ENCODE data around the gene ARCN1.
"Not testable (repeated sequence)": the region's sequence is repeated elsewhere in the genome, so short reads cannot be mapped to it uniquely, and the experiment has no call there.

ARCN1 gene

GRCh38 chr11:118608360-118609227 is 36.4 kb downstream of the ARCN1 start:
- Histone ChIP-seq H3K9me3 (replicated peaks; ENCODE audit: low read length) (no peaks in the 10 kb centered on the region), H3K36me3 (ENCODE audit: insufficient read depth, low read length) (peaks cover 12% of the 10 kb centered on the region), H3K27me3 (ENCODE audit: control insufficient read depth, insufficient read depth, low read length) (no peaks in the 10 kb centered on the region), H3K9ac (ENCODE audit: low read depth, low read length) (peak overlapping the region; percentile 100), H3K4me3 (ENCODE audit: low read length) (peak overlapping the region; percentile 79), H3K4me1 (ENCODE audit: control insufficient read depth, insufficient read depth, low read length) (peaks cover 67% of the 10 kb centered on the region), H3K4me2 (ENCODE audit: low read length) (peak overlapping the region; percentile 85)

- Histone ChIP-seq H3K4me1 (ENCODE audit: control insufficient read depth, insufficient read depth, low read length) (peaks cover 59% of the 10 kb centered on the region), H3K36me3 (ENCODE audit: insufficient read depth, low read length) (peaks cover 22% of the 10 kb centered on the region), H3K4me3 (ENCODE audit: low read length) (peak overlapping the region; percentile 79), H3K9me3 (replicated peaks; ENCODE audit: low read length) (no peaks in the 10 kb centered on the region), H3K4me2 (ENCODE audit: low read length) (peak overlapping the region; percentile 85), H3K27me3 (ENCODE audit: control insufficient read depth, insufficient read depth, low read length) (no peaks in the 10 kb centered on the region), H3K9ac (ENCODE audit: low read depth, low read length) (peak overlapping the region; percentile 100)
Observed at GRCh38 chr11:118609380-118610224, 37.4 kb downstream of the ARCN1 start.

- Histone ChIP-seq H3K36me3 (ENCODE audit: insufficient read depth, low read length) (peaks cover 26% of the 10 kb centered on the region), H3K4me1 (ENCODE audit: control insufficient read depth, insufficient read depth, low read length) (peaks cover 55% of the 10 kb centered on the region), H3K27me3 (ENCODE audit: control insufficient read depth, insufficient read depth, low read length) (no peaks in the 10 kb centered on the region), H3K9ac (ENCODE audit: low read depth, low read length) (peak overlapping the region; percentile 30), H3K4me2 (ENCODE audit: low read length) (peak overlapping the region; percentile 85), H3K9me3 (replicated peaks; ENCODE audit: low read length) (no peaks in the 10 kb centered on the region), H3K4me3 (ENCODE audit: low read length) (peak overlapping the region; percentile 58)
Observed at GRCh38 chr11:118610225-118610772, 38.1 kb downstream of the ARCN1 start.

GRCh38 chr11:118610773-118611432 is 38.7 kb downstream of the ARCN1 start:
- Histone ChIP-seq H3K9me3 (replicated peaks; ENCODE audit: low read length) (no peaks in the 10 kb centered on the region), H3K4me1 (ENCODE audit: control insufficient read depth, insufficient read depth, low read length) (peaks cover 54% of the 10 kb centered on the region), H3K36me3 (ENCODE audit: insufficient read depth, low read length) (peaks cover 32% of the 10 kb centered on the region), H3K4me3 (ENCODE audit: low read length) (peak overlapping the region; percentile 58), H3K27me3 (ENCODE audit: control insufficient read depth, insufficient read depth, low read length) (no peaks in the 10 kb centered on the region), H3K9ac (ENCODE audit: low read depth, low read length) (peak overlapping the region; percentile 30), H3K4me2 (ENCODE audit: low read length) (peak overlapping the region; percentile 85)

GRCh38 chr11:118611433-118611795 is 39.2 kb downstream of the ARCN1 start:
- peaks cover 49% of the 10 kb centered on the region for H3K4me1 ChIP-seq (ENCODE audit: control insufficient read depth, insufficient read depth, low read length)
- not testable (repeated sequence) for H3K4me3 ChIP-seq (ENCODE audit: low read length)

GRCh38 chr11:118612378-118612777 is 40.2 kb downstream of the ARCN1 start:
- peaks cover 47% of the 10 kb centered on the region for H3K4me1 ChIP-seq (ENCODE audit: control insufficient read depth, insufficient read depth, low read length)
- no peak overlapping the region for H3K4me2 ChIP-seq (ENCODE audit: low read length)
- peaks cover 43% of the 10 kb centered on the region for H3K36me3 ChIP-seq (ENCODE audit: insufficient read depth, low read length)
- H3K4me3 ChIP-seq (ENCODE audit: low read length), result no peak overlapping the region
- H3K9ac ChIP-seq (ENCODE audit: low read depth, low read length), result no peak overlapping the region
- H3K27me3 ChIP-seq (ENCODE audit: control insufficient read depth, insufficient read depth, low read length), result no peaks in the 10 kb centered on the region
- no peaks in the 10 kb centered on the region for H3K9me3 ChIP-seq (replicated peaks; ENCODE audit: low read length)

More at GRCh38 chr11:118611433-118611795, 39.2 kb downstream of the ARCN1 start:
- not testable (repeated sequence) for H3K9ac ChIP-seq (ENCODE audit: low read depth, low read length); H3K27me3 ChIP-seq (ENCODE audit: control insufficient read depth, insufficient read depth, low read length); H3K9me3 ChIP-seq (replicated peaks; ENCODE audit: low read length)
- Histone ChIP-seq H3K4me2 (ENCODE audit: low read length) (peak overlapping the region; percentile 85), H3K36me3 (ENCODE audit: insufficient read depth, low read length) (peaks cover 37% of the 10 kb centered on the region)

GRCh38 chr11:118614511-118614910 is 42.3 kb downstream of the ARCN1 start:
- Histone ChIP-seq H3K4me3 (ENCODE audit: low read length) (no peak overlapping the region), H3K9me3 (replicated peaks; ENCODE audit: low read length) (no peaks in the 10 kb centered on the region), H3K27me3 (ENCODE audit: control insufficient read depth, insufficient read depth, low read length) (no peaks in the 10 kb centered on the region), H3K36me3 (ENCODE audit: insufficient read depth, low read length) (peaks cover 45% of the 10 kb centered on the region), H3K4me1 (ENCODE audit: control insufficient read depth, insufficient read depth, low read length) (peaks cover 56% of the 10 kb centered on the region), H3K9ac (ENCODE audit: low read depth, low read length) (no peak overlapping the region), H3K4me2 (ENCODE audit: low read length) (no peak overlapping the region)

- Histone ChIP-seq H3K36me3 (ENCODE audit: insufficient read depth, low read length) (peaks cover 45% of the 10 kb centered on the region), H3K9me3 (replicated peaks; ENCODE audit: low read length) (no peaks in the 10 kb centered on the region), H3K4me3 (ENCODE audit: low read length) (no peak overlapping the region), H3K9ac (ENCODE audit: low read depth, low read length) (no peak overlapping the region), H3K4me2 (ENCODE audit: low read length) (no peak overlapping the region), H3K27me3 (ENCODE audit: control insufficient read depth, insufficient read depth, low read length) (no peaks in the 10 kb centered on the region), H3K4me1 (ENCODE audit: control insufficient read depth, insufficient read depth, low read length) (peaks cover 56% of the 10 kb centered on the region)
Observed at GRCh38 chr11:118615282-118615975, 43.2 kb downstream of the ARCN1 start.

- peaks cover 45% of the 10 kb centered on the region for H3K36me3 ChIP-seq (ENCODE audit: insufficient read depth, low read length)
- H3K4me3 ChIP-seq (ENCODE audit: low read length), result no peak overlapping the region
- H3K27me3 ChIP-seq (ENCODE audit: control insufficient read depth, insufficient read depth, low read length), result no peaks in the 10 kb centered on the region
- H3K4me2 ChIP-seq (ENCODE audit: low read length), result no peak overlapping the region
- no peaks in the 10 kb centered on the region for H3K9me3 ChIP-seq (replicated peaks; ENCODE audit: low read length)
- H3K4me1 ChIP-seq (ENCODE audit: control insufficient read depth, insufficient read depth, low read length), result peaks cover 57% of the 10 kb centered on the region
- H3K9ac ChIP-seq (ENCODE audit: low read depth, low read length), result no peak overlapping the region
Observed at GRCh38 chr11:118615976-118616371, 43.8 kb downstream of the ARCN1 start.

- Histone ChIP-seq H3K4me2 (ENCODE audit: low read length) (peak overlapping the region; percentile 79), H3K4me3 (ENCODE audit: low read length) (peak overlapping the region; percentile 54), H3K27me3 (ENCODE audit: control insufficient read depth, insufficient read depth, low read length) (no peaks in the 10 kb centered on the region), H3K4me1 (ENCODE audit: control insufficient read depth, insufficient read depth, low read length) (peaks cover 66% of the 10 kb centered on the region), H3K36me3 (ENCODE audit: insufficient read depth, low read length) (peaks cover 42% of the 10 kb centered on the region), H3K9ac (ENCODE audit: low read depth, low read length) (peak overlapping the region; percentile 88), H3K9me3 (replicated peaks; ENCODE audit: low read length) (no peaks in the 10 kb centered on the region)
Observed at GRCh38 chr11:118618115-118618990, 46.1 kb downstream of the ARCN1 start.
